Measurements from ENCODE around the gene RPS17.

DNA sequence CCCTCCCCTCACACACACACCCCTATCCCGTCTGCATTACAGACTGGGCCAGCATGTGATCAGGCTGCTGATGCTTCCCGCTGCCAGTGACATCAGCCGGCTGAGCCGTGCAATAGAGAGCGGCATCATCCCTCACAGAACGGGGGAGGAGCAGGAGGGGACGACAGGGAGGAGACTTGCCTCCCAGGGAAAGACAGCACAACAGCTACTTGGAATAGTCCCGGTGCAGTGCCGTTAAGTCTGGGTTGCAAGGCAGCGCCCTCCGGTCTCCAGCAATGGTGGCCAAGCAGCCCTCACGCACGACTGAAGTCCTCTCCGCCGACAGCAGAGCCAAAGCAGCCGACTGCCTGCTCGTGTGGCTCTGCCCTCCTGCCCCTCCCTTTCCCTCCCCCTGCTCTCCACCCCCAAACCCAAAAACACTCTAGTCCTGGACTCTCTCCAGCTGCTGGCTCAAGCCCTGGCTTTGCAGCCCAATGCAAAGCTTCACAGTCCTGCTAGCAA lies 31.5 kb upstream of the RPS17 start:
- no peak for TF ChIP-seq CTCF (IDR thresholded peaks at IDR 0.05)
- no peak for TF ChIP-seq EZH2 (IDR thresholded peaks at IDR 0.05; ENCODE audit: borderline replicate concordance, insufficient read depth, low read depth, low read length, poor library complexity, severe bottlenecking)

All from B cell (primary cell).